ENCODE results near the gene MTNR1A.
A peak's percentile ranks its signal among the peaks of the same experiment; 100 is the strongest.

Gene MTNR1A

GRCh38 chr4:186563761-186564160 is 8.4 kb upstream of the MTNR1A start:
- H3K9me3 ChIP-seq (ENCODE audit: control insufficient read depth, low read length): peaks cover 6% of the 10 kb centered on the region
- H3K4me2 ChIP-seq (ENCODE audit: low read length, poor library complexity, severe bottlenecking): no peak overlapping the region
- 85% methylated on average over 10 of the region's 11 CpGs for WGBS
- H3K36me3 ChIP-seq (ENCODE audit: control insufficient read depth in 1 of 2, insufficient read depth in 2 of 2, low read depth in 1 of 2, low read length in 2 of 2): no peaks in the 10 kb centered on the region
- DNase-seq: no peak
- H3K14ac ChIP-seq (ENCODE audit: low read length in 2 of 2): peak overlapping the region in 1 of 2 experiments; percentile 15
- no peak overlapping the region for H2AK5ac ChIP-seq (ENCODE audit: low read length, severe bottlenecking)
- no peak overlapping the region for H2AFZ ChIP-seq (ENCODE audit: low read depth, low read length)
- H2BK5ac ChIP-seq (ENCODE audit: low read depth, low read length, poor library complexity, severe bottlenecking): no peak overlapping the region
- peaks cover 0 to 8% of the 10 kb centered on the region in 2 experiments for H3K27me3 ChIP-seq (ENCODE audit: control insufficient read depth in 1 of 2, insufficient read depth in 1 of 2, low read length in 2 of 2)
- no peak overlapping the region for H4K91ac ChIP-seq (ENCODE audit: low read length)
- H3K27ac ChIP-seq (ENCODE audit: low read length, poor library complexity, severe bottlenecking): no peak overlapping the region
- H2BK15ac ChIP-seq (ENCODE audit: low read depth, poor library complexity, severe bottlenecking): no peak overlapping the region
- H4K8ac ChIP-seq (ENCODE audit: low read length): no peak overlapping the region
- H2BK120ac ChIP-seq (ENCODE audit: low read depth, low read length): no peak overlapping the region
- H3K4me3 ChIP-seq (ENCODE audit: insufficient read depth in 1 of 2, low read depth in 1 of 2, low read length in 2 of 2): no peak overlapping the region
- H3K4ac ChIP-seq (ENCODE audit: low read depth in 1 of 2, low read length in 2 of 2): no peak overlapping the region
- H3K9ac ChIP-seq (ENCODE audit: low read length): no peak overlapping the region
- no peak overlapping the region for H3K18ac ChIP-seq (ENCODE audit: low read depth in 1 of 2, low read length in 2 of 2)
- no peak overlapping the region for H2BK12ac ChIP-seq (ENCODE audit: low read length in 2 of 2)
- peaks cover 5% of the 10 kb centered on the region for H3K4me1 ChIP-seq (ENCODE audit: control insufficient read depth, insufficient read depth, low read depth, low read length)
- no peak overlapping the region for H3K23ac ChIP-seq (ENCODE audit: low read length in 2 of 2)
- no peaks in the 10 kb centered on the region for H3K79me1 ChIP-seq (replicated peaks; ENCODE audit: low read length, poor library complexity, severe bottlenecking)

- H3K4me1 ChIP-seq (ENCODE audit: control insufficient read depth, insufficient read depth, low read depth, low read length): peaks cover 3% of the 10 kb centered on the region
- H3K4ac ChIP-seq (ENCODE audit: low read depth in 1 of 2, low read length in 2 of 2): no peak overlapping the region
- no peaks in the 10 kb centered on the region for H3K79me1 ChIP-seq (replicated peaks; ENCODE audit: low read length, poor library complexity, severe bottlenecking)
- no peak overlapping the region for H3K9ac ChIP-seq (ENCODE audit: low read length)
- no peak overlapping the region for H2BK5ac ChIP-seq (ENCODE audit: low read depth, low read length, poor library complexity, severe bottlenecking)
- H3K23ac ChIP-seq (ENCODE audit: low read length in 2 of 2): no peak overlapping the region
- H2BK15ac ChIP-seq (ENCODE audit: low read depth, poor library complexity, severe bottlenecking): no peak overlapping the region
- no CpG with 5 or more reads among the region's 1 CpG for WGBS
- DNase-seq: no peak
- H3K14ac ChIP-seq (ENCODE audit: low read length in 2 of 2): no peak overlapping the region
- H4K8ac ChIP-seq (ENCODE audit: low read length): no peak overlapping the region
- no peak overlapping the region for H2AFZ ChIP-seq (ENCODE audit: low read depth, low read length)
- no peak overlapping the region for H2BK120ac ChIP-seq (ENCODE audit: low read depth, low read length)
- H3K4me3 ChIP-seq (ENCODE audit: insufficient read depth in 1 of 2, low read depth in 1 of 2, low read length in 2 of 2): no peak overlapping the region
- no peak overlapping the region for H2BK12ac ChIP-seq (ENCODE audit: low read length in 2 of 2)
- no peak overlapping the region for H3K4me2 ChIP-seq (ENCODE audit: low read length, poor library complexity, severe bottlenecking)
- no peaks in the 10 kb centered on the region for H3K36me3 ChIP-seq (ENCODE audit: control insufficient read depth in 1 of 2, insufficient read depth in 2 of 2, low read depth in 1 of 2, low read length in 2 of 2)
- peaks cover 0 to 16% of the 10 kb centered on the region in 2 experiments for H3K27me3 ChIP-seq (ENCODE audit: control insufficient read depth in 1 of 2, insufficient read depth in 1 of 2, low read length in 2 of 2)
- no peak overlapping the region for H3K27ac ChIP-seq (ENCODE audit: low read length, poor library complexity, severe bottlenecking)
- H4K91ac ChIP-seq (ENCODE audit: low read length): no peak overlapping the region
- H2AK5ac ChIP-seq (ENCODE audit: low read length, severe bottlenecking): no peak overlapping the region
- peaks cover 6% of the 10 kb centered on the region for H3K9me3 ChIP-seq (ENCODE audit: control insufficient read depth, low read length)
- H3K18ac ChIP-seq (ENCODE audit: low read depth in 1 of 2, low read length in 2 of 2): no peak overlapping the region
Measured at GRCh38 chr4:186561748-186562147, 6.4 kb upstream of the MTNR1A start.

- H3K27ac ChIP-seq (ENCODE audit: low read length, poor library complexity, severe bottlenecking): no peak overlapping the region
- H3K4ac ChIP-seq (ENCODE audit: low read depth in 1 of 2, low read length in 2 of 2): no peak overlapping the region
- H2BK120ac ChIP-seq (ENCODE audit: low read depth, low read length): no peak overlapping the region
- no peak overlapping the region for H2BK15ac ChIP-seq (ENCODE audit: low read depth, poor library complexity, severe bottlenecking)
- H3K14ac ChIP-seq (ENCODE audit: low read length in 2 of 2): no peak overlapping the region
- no peaks in the 10 kb centered on the region for H3K36me3 ChIP-seq (ENCODE audit: control insufficient read depth in 1 of 2, insufficient read depth in 2 of 2, low read depth in 1 of 2, low read length in 2 of 2)
- no peak overlapping the region for H4K8ac ChIP-seq (ENCODE audit: low read length)
- no peak overlapping the region for H3K4me2 ChIP-seq (ENCODE audit: low read length, poor library complexity, severe bottlenecking)
- no peak overlapping the region for H2AK5ac ChIP-seq (ENCODE audit: low read length, severe bottlenecking)
- no peak overlapping the region for H2AFZ ChIP-seq (ENCODE audit: low read depth, low read length)
- H3K4me3 ChIP-seq (ENCODE audit: insufficient read depth in 1 of 2, low read depth in 1 of 2, low read length in 2 of 2): no peak overlapping the region
- no peak for DNase-seq
- no peak overlapping the region for H3K23ac ChIP-seq (ENCODE audit: low read length in 2 of 2)
- H4K91ac ChIP-seq (ENCODE audit: low read length): no peak overlapping the region
- H3K18ac ChIP-seq (ENCODE audit: low read depth in 1 of 2, low read length in 2 of 2): no peak overlapping the region
- H3K4me1 ChIP-seq (ENCODE audit: control insufficient read depth, insufficient read depth, low read depth, low read length): peaks cover 3% of the 10 kb centered on the region
- H2BK12ac ChIP-seq (ENCODE audit: low read length in 2 of 2): no peak overlapping the region
- peaks cover 0 to 17% of the 10 kb centered on the region in 2 experiments for H3K27me3 ChIP-seq (ENCODE audit: control insufficient read depth in 1 of 2, insufficient read depth in 1 of 2, low read length in 2 of 2)
- no peak overlapping the region for H3K9ac ChIP-seq (ENCODE audit: low read length)
- peaks cover 6% of the 10 kb centered on the region for H3K9me3 ChIP-seq (ENCODE audit: control insufficient read depth, low read length)
- 96% methylated on average over 3 of the region's 3 CpGs for WGBS
- no peak overlapping the region for H2BK5ac ChIP-seq (ENCODE audit: low read depth, low read length, poor library complexity, severe bottlenecking)
- H3K79me1 ChIP-seq (replicated peaks; ENCODE audit: low read length, poor library complexity, severe bottlenecking): no peaks in the 10 kb centered on the region
Measured at GRCh38 chr4:186560647-186561046, 5.3 kb upstream of the MTNR1A start.

- Histone ChIP-seq H3K9me3 (ENCODE audit: control insufficient read depth, low read length) (peaks cover 6% of the 10 kb centered on the region), H3K4me2 (ENCODE audit: low read length, poor library complexity, severe bottlenecking) (no peak overlapping the region), H3K9ac (ENCODE audit: low read length) (no peak overlapping the region), H3K4me3 (ENCODE audit: insufficient read depth in 1 of 2, low read depth in 1 of 2, low read length in 2 of 2) (peak overlapping the region in 1 of 2 experiments; percentile 34), H2AK5ac (ENCODE audit: low read length, severe bottlenecking) (no peak overlapping the region), H2BK15ac (ENCODE audit: low read depth, poor library complexity, severe bottlenecking) (no peak overlapping the region), H3K14ac (ENCODE audit: low read length in 2 of 2) (no peak overlapping the region), H3K23ac (ENCODE audit: low read length in 2 of 2) (no peak overlapping the region), H3K27me3 (ENCODE audit: control insufficient read depth in 1 of 2, insufficient read depth in 1 of 2, low read length in 2 of 2) (peaks cover 15 to 46% of the 10 kb centered on the region in 2 experiments), H3K4ac (ENCODE audit: low read depth in 1 of 2, low read length in 2 of 2) (no peak overlapping the region), H3K4me1 (ENCODE audit: control insufficient read depth, insufficient read depth, low read depth, low read length) (peaks cover 11% of the 10 kb centered on the region), H3K79me1 (replicated peaks; ENCODE audit: low read length, poor library complexity, severe bottlenecking) (no peaks in the 10 kb centered on the region), H2BK5ac (ENCODE audit: low read depth, low read length, poor library complexity, severe bottlenecking) (no peak overlapping the region), H3K18ac (ENCODE audit: low read depth in 1 of 2, low read length in 2 of 2) (no peak overlapping the region), H3K36me3 (ENCODE audit: control insufficient read depth in 1 of 2, insufficient read depth in 2 of 2, low read depth in 1 of 2, low read length in 2 of 2) (no peaks in the 10 kb centered on the region), H2BK12ac (ENCODE audit: low read length in 2 of 2) (no peak overlapping the region), H2BK120ac (ENCODE audit: low read depth, low read length) (no peak overlapping the region), H2AFZ (ENCODE audit: low read depth, low read length) (no peak overlapping the region), H4K91ac (ENCODE audit: low read length) (no peak overlapping the region), H4K8ac (ENCODE audit: low read length) (no peak overlapping the region), H3K27ac (ENCODE audit: low read length, poor library complexity, severe bottlenecking) (no peak overlapping the region)
- WGBS: 6% methylated on average over 3 of the region's 3 CpGs
- DNase-seq: peak; percentile 84
Measured at GRCh38 chr4:186557486-186557885, 2.1 kb upstream of the MTNR1A start.
